HS-27A (cell line): Measurements from ENCODE around the gene ORAI2.
"Not testable (repeated sequence)": the region's sequence is repeated elsewhere in the genome, so short reads cannot be mapped to it uniquely, and the experiment has no call there.

ENCODE experiments used
- DNase-seq: peaks from one replicate; pipeline ENCODE4 v3.0.0-alpha.2; 2012; ENCODE audit warnings: low read depth, missing footprints

The ORAI2 gene

DNA sequence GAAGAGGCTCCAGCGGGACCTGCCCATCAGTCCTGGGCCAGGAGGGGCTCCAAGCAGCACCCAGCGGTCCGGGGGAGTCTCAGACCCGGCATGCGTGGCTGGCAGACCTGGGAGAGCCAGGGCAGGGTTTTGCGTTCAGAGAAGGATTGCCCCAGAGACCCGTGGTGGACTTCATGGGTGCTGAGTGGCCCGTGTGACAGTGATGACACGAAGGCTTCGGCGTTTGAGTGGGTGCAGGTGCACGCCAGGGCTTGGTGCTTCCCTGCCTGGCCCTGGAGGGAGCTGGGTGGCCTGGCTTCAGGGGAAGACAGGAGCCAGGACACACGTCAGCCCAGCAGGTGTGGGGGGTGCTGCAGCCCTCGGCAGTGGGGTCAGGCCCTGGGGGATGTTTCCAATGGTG is 13.9 kb downstream of the ORAI2 start:
- DNase-seq, result no peak

DNA sequence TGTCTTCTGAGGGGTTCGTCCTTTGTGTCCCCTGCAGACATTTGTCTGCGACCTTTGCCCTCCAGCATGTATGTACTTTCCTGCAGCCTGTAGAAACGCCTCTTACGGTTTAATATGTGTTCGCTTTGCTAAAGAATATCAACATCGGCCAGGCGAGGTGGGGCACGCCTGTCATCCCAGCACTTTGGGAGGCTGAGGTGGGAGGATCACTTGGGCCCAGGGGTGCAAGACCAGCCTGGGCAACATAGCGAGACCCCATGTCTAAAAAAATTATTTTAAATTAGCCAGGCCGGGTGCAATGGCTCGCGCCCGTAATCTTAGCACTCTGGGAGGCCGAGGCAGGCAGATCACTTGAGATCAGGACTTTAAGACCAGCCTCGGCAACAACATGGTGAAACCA is 15.8 kb downstream of the ORAI2 start:
- DNase-seq, result no peak

GRCh38 chr7:102450242-102450641 is 16.9 kb downstream of the ORAI2 start:
- DNase-seq, result no peak

DNA sequence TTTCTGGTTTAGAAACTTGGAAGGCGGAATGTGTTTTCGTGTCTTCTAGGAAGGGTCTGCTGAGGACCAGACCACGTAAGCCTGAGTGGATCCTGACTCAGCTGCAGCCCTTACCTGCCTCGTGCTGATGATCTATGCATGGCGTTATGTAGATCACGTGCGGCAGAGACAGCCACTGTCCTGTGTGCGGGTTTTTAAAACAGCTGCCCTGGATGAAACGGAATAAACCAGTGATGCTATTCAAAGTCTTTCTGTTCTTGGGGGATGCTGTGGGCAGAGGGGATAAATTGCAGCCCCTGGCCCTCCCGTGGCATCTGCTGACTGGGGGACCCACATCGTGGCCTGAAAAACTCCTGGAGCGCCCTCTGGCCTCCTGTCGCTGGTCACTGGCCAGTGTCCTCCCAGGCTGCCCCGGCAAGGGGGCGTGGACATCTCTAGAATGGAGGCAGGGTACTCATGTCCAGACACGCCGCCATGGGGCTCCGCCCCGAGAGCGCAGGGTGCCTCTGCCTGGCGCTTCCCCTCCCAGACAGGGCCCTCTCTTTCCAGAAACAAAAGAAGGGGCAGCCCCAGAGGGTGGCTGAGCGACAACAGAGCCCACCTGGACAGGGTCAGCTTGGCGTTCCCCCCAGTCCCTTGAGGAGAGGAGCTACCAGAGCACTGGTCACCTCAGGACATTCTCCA is 18.1 kb downstream of the ORAI2 start:
- no peak for DNase-seq

DNA sequence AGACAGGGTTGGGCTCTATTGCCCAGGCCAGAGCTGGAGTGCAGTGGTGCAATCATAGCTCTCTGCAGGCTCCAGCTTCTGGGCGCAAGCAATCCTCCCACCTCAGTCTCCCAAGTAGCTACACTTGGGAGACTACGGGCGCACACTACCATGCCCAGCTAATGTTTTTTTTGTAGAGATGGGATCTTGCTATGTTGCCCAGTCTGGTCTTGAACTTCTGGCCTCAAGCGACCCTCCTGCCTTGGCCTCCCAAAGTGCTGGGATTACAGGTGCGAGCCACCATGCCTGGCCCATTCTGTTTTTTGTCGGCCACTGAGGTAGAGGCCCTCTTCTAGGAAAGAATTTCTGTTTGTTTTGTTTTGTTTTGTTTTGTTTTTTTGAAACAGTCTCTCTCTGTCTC is 19.1 kb downstream of the ORAI2 start:
- DNase-seq, result no peak

DNA sequence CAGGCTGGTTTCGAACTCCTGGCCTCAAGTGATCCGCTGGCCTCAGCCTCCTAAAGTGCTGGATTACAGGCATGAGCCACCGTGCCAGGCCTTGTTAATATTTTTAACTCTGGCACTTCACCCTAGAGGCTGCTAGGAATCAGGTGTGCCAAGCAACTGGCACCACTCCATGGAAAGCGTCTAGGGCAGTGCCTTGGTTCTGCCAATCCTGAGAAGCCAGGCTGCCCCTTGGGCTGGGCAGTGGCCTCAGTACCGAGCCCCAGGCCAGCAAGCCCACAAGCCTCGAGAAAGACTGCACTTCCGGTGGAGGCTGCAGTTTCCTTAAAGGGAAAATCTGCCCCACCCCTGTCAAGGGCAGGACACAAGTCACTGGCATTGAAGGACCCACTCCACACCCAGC is 19.9 kb downstream of the ORAI2 start:
- no peak for DNase-seq

- DNase-seq, result no peak
Observed at GRCh38 chr7:102454468-102454867, 21.1 kb downstream of the ORAI2 start.

GRCh38 chr7:102454932-102455331 is 21.6 kb downstream of the ORAI2 start:
- DNase-seq, result not testable (repeated sequence)

DNA sequence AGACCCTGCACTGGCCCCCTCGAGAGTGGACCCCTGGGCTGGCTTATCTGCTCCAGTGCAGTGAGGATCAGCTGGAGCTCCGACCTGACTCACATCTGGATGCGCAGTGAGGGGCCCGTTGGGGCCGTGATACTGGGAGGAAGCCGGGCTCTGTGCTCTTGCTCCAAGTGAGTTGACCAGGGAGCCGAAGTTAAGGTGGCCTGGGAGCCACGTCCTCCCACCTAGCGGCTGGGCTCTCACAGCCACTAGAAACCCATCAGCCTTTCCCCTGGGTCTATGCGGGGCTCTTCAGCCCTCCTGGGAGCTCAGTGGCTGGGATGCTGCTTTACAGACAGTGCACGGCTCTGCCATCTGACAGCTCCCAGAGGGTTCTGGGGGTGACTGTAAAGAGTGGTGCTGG is 22.2 kb downstream of the ORAI2 start:
- DNase-seq, result no peak

DNA sequence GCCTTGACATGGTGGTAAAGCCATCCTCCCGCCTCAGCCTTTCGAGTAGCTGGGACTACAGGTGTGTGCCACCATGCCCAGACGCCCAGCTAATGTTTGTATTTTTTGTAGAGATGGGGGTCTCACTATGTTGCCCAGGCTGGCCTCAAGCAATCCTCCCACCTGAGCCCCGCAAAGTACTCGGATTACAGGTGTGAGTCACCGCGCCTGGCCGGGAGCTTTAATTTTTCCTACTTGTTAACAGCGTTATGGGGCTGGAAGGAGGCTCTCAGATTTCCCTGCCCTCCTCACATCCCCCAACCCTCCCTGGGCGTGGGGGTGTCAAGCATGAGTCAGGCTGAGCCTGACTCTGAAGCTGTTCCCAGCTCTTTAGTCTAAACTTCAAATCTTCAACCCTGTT is 23.0 kb downstream of the ORAI2 start:
- no peak for DNase-seq

GRCh38 chr7:102457352-102457924 is 24.1 kb downstream of the ORAI2 start:
- DNase-seq, result no peak

- no peak for DNase-seq
Observed at GRCh38 chr7:102459221-102459844, 26.0 kb downstream of the ORAI2 start.

DNA sequence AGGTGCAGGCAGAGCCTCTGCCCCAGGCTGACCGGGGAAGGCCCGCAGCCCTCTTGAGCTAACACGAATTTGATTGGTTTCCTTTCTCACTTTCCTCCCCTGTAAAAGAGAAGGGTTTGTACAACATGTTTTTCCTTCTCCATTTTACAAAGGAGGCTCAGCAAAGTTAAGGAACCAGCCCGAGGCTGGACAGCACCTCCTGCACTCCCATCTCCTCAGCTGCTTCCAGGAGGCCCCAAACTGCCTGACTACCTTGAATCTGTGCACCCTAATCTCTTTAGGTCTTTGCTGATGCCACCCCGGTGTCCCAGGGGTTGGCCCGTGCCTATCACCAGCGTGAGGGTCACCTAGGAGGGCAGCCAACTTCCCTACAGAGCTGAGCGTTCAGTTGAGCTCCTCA is 27.1 kb downstream of the ORAI2 start:
- no peak for DNase-seq

GRCh38 chr7:102463841-102464576 is 30.6 kb downstream of the ORAI2 start:
- DNase-seq, result no peak

GRCh38 chr7:102464577-102465280 is 31.4 kb downstream of the ORAI2 start, which contains the start of the genes ALKBH4 and LRWD1:
ALKBH4 (minus strand) TSS chr7:102464863; CDS start chr7:102464836, 27 bp downstream.
LRWD1 (plus strand) TSS chr7:102464984; CDS start chr7:102465081, 97 bp downstream.
- DNase-seq, result peak; percentile 60

DNA sequence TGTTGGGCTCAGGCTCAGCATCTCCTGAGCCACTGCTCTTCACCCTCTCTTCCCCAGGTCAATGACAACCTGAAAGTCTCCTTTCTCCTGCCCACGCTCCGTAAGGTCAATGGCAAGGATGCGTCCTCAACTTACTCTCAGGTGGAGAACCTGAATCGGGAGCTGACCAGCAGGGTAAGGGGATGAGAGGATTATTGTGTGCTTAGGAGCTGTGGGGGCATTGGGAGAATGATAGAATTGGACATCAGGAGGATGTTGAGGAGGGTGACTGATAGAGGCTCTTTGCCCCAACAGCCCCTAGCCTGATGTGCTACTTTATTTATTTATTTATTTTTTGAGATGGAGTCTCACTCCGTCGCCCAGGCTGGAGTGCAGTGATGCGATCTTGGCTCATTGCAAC is 32.7 kb downstream of the ORAI2 start:
- DNase-seq, result no peak

GRCh38 chr7:102467581-102468477 is 34.5 kb downstream of the ORAI2 start:
- no peak for DNase-seq

GRCh38 chr7:102468478-102469350 is 35.3 kb downstream of the ORAI2 start:
- DNase-seq, result no peak

GRCh38 chr7:102469351-102469971 is 36.1 kb downstream of the ORAI2 start:
- DNase-seq, result no peak
